GM23338 (cell line): ENCODE data around the gene PIP5K1C. TPM values are rescaled to one million over a fixed set of nuclear protein-coding genes. Genes with fewer than 3 reads are reported as not detected.

ENCODE experiments used
- ATAC-seq: fragments of 200-7000 bp; cut with Tn5 transposase; 3 replicates; pipeline ENCODE4 v1.9.1; 2020
- DNase-seq: peaks from one replicate; pipeline ENCODE4 v3.0.0-alpha.2; 2015; ENCODE audit warnings: low spot score
- H2AFZ ChIP-seq: fragments of 200-600 bp; sonication (generic); 2 replicates; pipeline ENCODE4 v1.8.0; 2016; ENCODE audit warnings: antibody characterized with exemption, mild to moderate bottlenecking, moderate library complexity
- H3F3A ChIP-seq: fragments of 200-600 bp; sonication (generic); replicated peaks from 2 replicates; pipeline ENCODE4 v1.8.0; 2017; ENCODE audit warnings: antibody characterized with exemption, mixed run types, low read depth
- H3K27ac ChIP-seq: fragments of 200-600 bp; sonication (generic); 2 replicates; pipeline ENCODE4 v1.6.1; 2016; ENCODE audit warnings: low read depth
- H3K27me3 ChIP-seq: fragments of 200-600 bp; sonication (generic); 2 replicates; pipeline ENCODE4 v1.8.0; 2016; ENCODE audit warnings: mild to moderate bottlenecking, mixed run types, moderate library complexity; ENCODE audit not compliant: insufficient read depth
- H3K36me3 ChIP-seq: fragments of 200-600 bp; sonication (generic); 2 replicates; pipeline ENCODE4 v1.8.0; 2016; ENCODE audit warnings: mild to moderate bottlenecking; ENCODE audit not compliant: insufficient read depth
- H3K4me1 ChIP-seq: fragments of 200-600 bp; sonication (generic); 2 replicates; pipeline ENCODE4 v1.8.0; 2016; ENCODE audit warnings: mild to moderate bottlenecking, moderate library complexity; ENCODE audit not compliant: insufficient read depth
- H3K4me2 ChIP-seq: fragments of 200-600 bp; sonication (generic); 2 replicates; pipeline ENCODE4 v1.7.1; 2017; ENCODE audit warnings: mixed run types
- H3K4me3 ChIP-seq: fragments of 200-600 bp; sonication (generic); 2 replicates; pipeline ENCODE4 v1.6.1; 2016; ENCODE audit warnings: mixed run types
- H3K79me2 ChIP-seq: fragments of 200-600 bp; sonication (generic); replicated peaks from 2 replicates; pipeline ENCODE4 v1.8.0; 2017; ENCODE audit warnings: mild to moderate bottlenecking; ENCODE audit not compliant: insufficient read depth
- H3K9me2 ChIP-seq: fragments of 200-600 bp; sonication (generic); 2 replicates; pipeline ENCODE4 v1.8.0; 2017; ENCODE audit not compliant: insufficient read depth
- H4K20me1 ChIP-seq: fragments of 200-600 bp; sonication (generic); replicated peaks from 2 replicates; pipeline ENCODE4 v1.8.0; 2017; ENCODE audit warnings: mild to moderate bottlenecking; ENCODE audit not compliant: insufficient read depth
- H3K27ac Mint-ChIP-seq: 2 replicates; pipeline ENCODE4 v1.8.0; 2020; ENCODE audit warnings: inconsistent platforms, mild to moderate bottlenecking, moderate library complexity, mixed read lengths
- H3K27me3 Mint-ChIP-seq: 3 replicates; pipeline ENCODE4 v1.8.0; 2022; ENCODE audit warnings: low read depth, mild to moderate bottlenecking, moderate library complexity, mixed read lengths, inconsistent platforms; ENCODE audit not compliant: insufficient read depth, poor library complexity
- H3K36me3 Mint-ChIP-seq: 3 replicates; pipeline ENCODE4 v1.8.0; 2021; ENCODE audit warnings: low read depth, mild to moderate bottlenecking, inconsistent platforms, moderate library complexity, mixed read lengths
- H3K4me1 Mint-ChIP-seq: 3 replicates; pipeline ENCODE4 v1.8.0; 2020; ENCODE audit warnings: mild to moderate bottlenecking, inconsistent platforms, mixed read lengths
- H3K4me3 Mint-ChIP-seq: 3 replicates; pipeline ENCODE4 v1.8.0; 2021; ENCODE audit warnings: moderate library complexity, mild to moderate bottlenecking, inconsistent platforms, mixed read lengths
- H3K9me3 Mint-ChIP-seq: 3 replicates; pipeline ENCODE4 v1.8.0; 2020; ENCODE audit warnings: moderate library complexity, mild to moderate bottlenecking, inconsistent platforms, mixed read lengths
- ETS1 ChIP-seq: IDR thresholded peaks from 2 replicates; pipeline ENCODE4 v1.6.1; 2016; ENCODE audit warnings: antibody characterized with exemption
- EZH2 ChIP-seq: fragments of 200-600 bp; sonication (generic); IDR thresholded peaks from one replicate; pipeline ENCODE4 v1.8.0; 2017; ENCODE audit warnings: antibody characterized with exemption, mild to moderate bottlenecking, low read depth; ENCODE audit not compliant: unreplicated experiment
- EZH2phosphoT487 ChIP-seq: fragments of 200-600 bp; sonication (generic); IDR thresholded peaks from one replicate; pipeline ENCODE4 v1.8.1; 2018; ENCODE audit warnings: antibody characterized with exemption; ENCODE audit not compliant: unreplicated experiment
- JUNB ChIP-seq: IDR thresholded peaks from one replicate; pipeline ENCODE4 v1.6.1; 2016; ENCODE audit warnings: antibody characterized with exemption; ENCODE audit not compliant: unreplicated experiment
- NANOG ChIP-seq: IDR thresholded peaks from 2 replicates; pipeline ENCODE4 v1.6.1; 2016; ENCODE audit warnings: antibody characterized with exemption, borderline replicate concordance
- POLR2AphosphoS5 ChIP-seq: IDR thresholded peaks from 2 replicates; pipeline ENCODE4 v1.6.1; 2016; ENCODE audit warnings: antibody characterized with exemption, low read depth
- ZNF114 ChIP-seq: fragments of 250-450 bp; sonication (Bioruptor Pico); IDR thresholded peaks from 2 replicates; pipeline ENCODE4 v1.5.0; 2020; ENCODE audit warnings: mild to moderate bottlenecking, moderate library complexity
- ZNF331 ChIP-seq: fragments of 250-450 bp; sonication (Bioruptor Pico); IDR thresholded peaks from 2 replicates; pipeline ENCODE4 v1.5.0; 2020; ENCODE audit warnings: low read depth, mild to moderate bottlenecking, moderate library complexity
- ZNF462 ChIP-seq: fragments of 250-450 bp; sonication (Bioruptor Pico); IDR thresholded peaks from 2 replicates; pipeline ENCODE4 v1.5.0; 2020; ENCODE audit warnings: mild to moderate bottlenecking, moderate library complexity
- polyA plus RNA-seq: library from polyadenylated mRNA; unstranded; fragments of >200 nt; fragmentation: Nextera tagmentation; extraction: Ambion mirVana; gene quantifications from 2 replicates; pipeline ENCODE4 v1.2.1, GENCODE V29; 2016
- total RNA-seq: library from RNA; depleted of rRNA; stranded (reverse); fragments of >200 nt; shearing (Covaris generic); gene quantifications from 2 replicates; pipeline ENCODE4 v1.2.3, GENCODE V29; 2014
- TF ChIP-seq, protein P1 (sequence below), 2 experiments: fragments of 200-600 bp in 1 of 2; sonication (generic) in 1 of 2; conservative IDR thresholded peaks; 2 replicates each; pipeline versions ENCODE4 v1.5.1 to v1.6.1; 2016 to 2017; ENCODE audit warnings: antibody characterized with exemption in 2 of 2, low read depth in 2 of 2, mild to moderate bottlenecking in 2 of 2, moderate library complexity in 1 of 2

Gene PIP5K1C
- total and polyA plus RNA-seq, 2 experiments from 2014 or later, result 11.8 to 46.7 TPM

- Histone ChIP-seq H3K4me3 (no peak overlapping the region), H4K20me1 (peaks cover 19% of the 10 kb centered on the region), H3F3A (0 out of 2 replicates have a peak, but pooled peaks cover 4% of the 10 kb centered on the region), H3K79me2 (peaks cover 19% of the 10 kb centered on the region), H3K9me2 (no peaks in the 10 kb centered on the region), H2AFZ (no peak overlapping the region), H3K36me3 (no peaks in the 10 kb centered on the region), H3K4me2 (no peak overlapping the region), H3K4me1 (peaks cover 9% of the 10 kb centered on the region; the same call in 1 of the 2 replicates), H3K27ac (no peak overlapping the region), H3K27me3 (no peaks in the 10 kb centered on the region)
- Mint-ChIP-seq H3K36me3 (peaks cover 16% of the 10 kb centered on the region), H3K4me3 (no peak overlapping the region), H3K27me3 (peaks cover 9% of the 10 kb centered on the region), H3K4me1 (peaks cover 11% of the 10 kb centered on the region), H3K9me3 (no peaks in the 10 kb centered on the region), H3K27ac (no peak overlapping the region)
- no peak for DNase-seq
- no peak for ATAC-seq
- no peak for TF ChIP-seq ZNF331 (CRISPR knock-in tag)
- no peak for TF ChIP-seq ZNF114 (CRISPR knock-in tag)
Observed at GRCh38 chr19:3620817-3621547, 79.3 kb downstream of the PIP5K1C start.

DNA sequence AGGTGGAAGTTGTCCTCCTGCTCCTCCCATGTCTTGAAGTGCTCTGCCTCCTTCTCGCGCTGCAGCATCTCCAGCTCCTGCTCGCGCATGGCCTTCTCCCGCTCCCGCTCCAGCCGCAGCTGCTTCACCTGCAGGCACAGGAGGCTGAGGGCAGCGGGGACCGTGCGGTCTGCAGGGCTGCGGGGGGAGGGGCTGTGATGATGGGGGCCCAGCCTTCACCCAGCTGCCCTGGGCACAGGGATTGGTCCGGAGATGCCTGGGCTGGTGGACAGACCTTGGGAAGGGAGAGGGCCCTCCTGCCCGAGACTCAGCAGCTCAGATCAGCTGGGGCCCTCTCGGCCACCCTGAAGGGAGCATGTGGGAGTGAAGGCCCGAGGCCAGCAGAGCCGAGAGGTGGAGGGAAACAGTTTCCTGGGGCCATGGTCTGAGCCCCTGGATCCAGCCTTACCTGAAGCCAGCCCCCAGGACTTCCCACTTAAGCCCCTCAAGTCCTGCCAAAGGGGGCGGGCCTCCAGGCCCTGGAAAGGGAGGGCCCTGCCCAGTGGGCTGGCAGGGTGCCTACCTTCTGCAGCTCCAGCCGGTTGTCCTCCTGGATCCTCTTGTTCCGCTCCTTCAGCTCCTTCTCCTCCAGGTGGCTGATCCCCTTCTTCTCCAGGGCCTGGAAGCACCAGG is 80.0 kb downstream of the PIP5K1C start:
- Histone ChIP-seq H3K9me2 (no peaks in the 10 kb centered on the region), H3K4me3 (no peak overlapping the region), H3K4me2 (no peak overlapping the region), H3K79me2 (peaks cover 12% of the 10 kb centered on the region), H4K20me1 (peaks cover 12% of the 10 kb centered on the region), H3K4me1 (peaks cover 2% of the 10 kb centered on the region; the same call in 1 of the 2 replicates), H3K27me3 (no peaks in the 10 kb centered on the region), H2AFZ (no peak overlapping the region), H3K27ac (no peak overlapping the region), H3F3A (0 out of 2 replicates have a peak, but pooled peaks cover 4% of the 10 kb centered on the region), H3K36me3 (no peaks in the 10 kb centered on the region)
- peaks cover 9% of the 10 kb centered on the region for H3K27me3 Mint-ChIP-seq
- peaks cover 17% of the 10 kb centered on the region for H3K36me3 Mint-ChIP-seq
- no peak overlapping the region for H3K4me3 Mint-ChIP-seq
- no peaks in the 10 kb centered on the region for H3K9me3 Mint-ChIP-seq
- no peak overlapping the region for H3K27ac Mint-ChIP-seq
- no peak for DNase-seq
- peaks cover 8% of the 10 kb centered on the region; the same call in 2 of the 3 replicates for H3K4me1 Mint-ChIP-seq
- no peak for ATAC-seq
- TF ChIP-seq ETS1 (no peak), EZH2 (no peak), EZH2phosphoT487 (no peak), NANOG (no peak), POLR2AphosphoS5 (no peak), ZNF462 (CRISPR knock-in tag) (no peak), ZNF331 (CRISPR knock-in tag) (no peak), JUNB (no peak)
- TF ChIP-seq, protein P1, sequence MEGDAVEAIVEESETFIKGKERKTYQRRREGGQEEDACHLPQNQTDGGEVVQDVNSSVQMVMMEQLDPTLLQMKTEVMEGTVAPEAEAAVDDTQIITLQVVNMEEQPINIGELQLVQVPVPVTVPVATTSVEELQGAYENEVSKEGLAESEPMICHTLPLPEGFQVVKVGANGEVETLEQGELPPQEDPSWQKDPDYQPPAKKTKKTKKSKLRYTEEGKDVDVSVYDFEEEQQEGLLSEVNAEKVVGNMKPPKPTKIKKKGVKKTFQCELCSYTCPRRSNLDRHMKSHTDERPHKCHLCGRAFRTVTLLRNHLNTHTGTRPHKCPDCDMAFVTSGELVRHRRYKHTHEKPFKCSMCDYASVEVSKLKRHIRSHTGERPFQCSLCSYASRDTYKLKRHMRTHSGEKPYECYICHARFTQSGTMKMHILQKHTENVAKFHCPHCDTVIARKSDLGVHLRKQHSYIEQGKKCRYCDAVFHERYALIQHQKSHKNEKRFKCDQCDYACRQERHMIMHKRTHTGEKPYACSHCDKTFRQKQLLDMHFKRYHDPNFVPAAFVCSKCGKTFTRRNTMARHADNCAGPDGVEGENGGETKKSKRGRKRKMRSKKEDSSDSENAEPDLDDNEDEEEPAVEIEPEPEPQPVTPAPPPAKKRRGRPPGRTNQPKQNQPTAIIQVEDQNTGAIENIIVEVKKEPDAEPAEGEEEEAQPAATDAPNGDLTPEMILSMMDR (conservative IDR thresholded peaks at IDR 0.05; ENCODE audit: low read depth in 2 of 2), result no peak
